ENCODE data around the gene CA9. TPM values are rescaled to one million over a fixed set of nuclear protein-coding genes. Genes with fewer than 3 reads are reported as not detected.

Gene CA9
- total RNA-seq, 1 donor from 2014 or later: 0.98 TPM

DNA sequence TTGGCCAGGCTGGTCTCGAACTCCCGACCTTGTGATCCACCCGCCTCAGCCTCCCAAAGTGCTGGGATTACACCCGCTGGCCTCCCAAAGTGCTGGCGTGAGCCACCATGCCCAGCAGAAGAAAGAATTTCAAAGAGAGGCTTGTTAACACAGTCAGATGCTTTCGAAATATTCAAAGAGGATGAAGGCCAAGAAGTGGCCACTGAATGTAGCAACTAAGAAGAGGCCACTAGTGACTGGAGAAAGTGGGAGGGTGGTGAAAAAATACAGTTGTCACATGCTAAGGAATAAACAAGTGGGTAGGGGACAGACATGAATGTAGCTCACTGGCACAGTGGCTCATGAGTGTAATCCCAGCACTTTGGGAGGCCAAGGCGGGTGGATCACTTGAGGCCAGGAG lies 29.0 kb downstream of the CA9 start:
- H3K4me1 ChIP-seq: no peaks in the 10 kb centered on the region
- H3K9me3 ChIP-seq: no peaks in the 10 kb centered on the region
- H3K36me3 ChIP-seq: peaks cover 16 to 100% of the 10 kb centered on the region in 2 donors
- H3K4me3 ChIP-seq: no peak overlapping the region
- intact Hi-C loops (cut with DNase I): no loop called here
- no peak overlapping the region for H3K27ac ChIP-seq
- no peak for DNase-seq (ENCODE audit: extremely low spot score in 2 of 2)
- no peaks in the 10 kb centered on the region for H3K27me3 ChIP-seq
- TF ChIP-seq, protein P1, sequence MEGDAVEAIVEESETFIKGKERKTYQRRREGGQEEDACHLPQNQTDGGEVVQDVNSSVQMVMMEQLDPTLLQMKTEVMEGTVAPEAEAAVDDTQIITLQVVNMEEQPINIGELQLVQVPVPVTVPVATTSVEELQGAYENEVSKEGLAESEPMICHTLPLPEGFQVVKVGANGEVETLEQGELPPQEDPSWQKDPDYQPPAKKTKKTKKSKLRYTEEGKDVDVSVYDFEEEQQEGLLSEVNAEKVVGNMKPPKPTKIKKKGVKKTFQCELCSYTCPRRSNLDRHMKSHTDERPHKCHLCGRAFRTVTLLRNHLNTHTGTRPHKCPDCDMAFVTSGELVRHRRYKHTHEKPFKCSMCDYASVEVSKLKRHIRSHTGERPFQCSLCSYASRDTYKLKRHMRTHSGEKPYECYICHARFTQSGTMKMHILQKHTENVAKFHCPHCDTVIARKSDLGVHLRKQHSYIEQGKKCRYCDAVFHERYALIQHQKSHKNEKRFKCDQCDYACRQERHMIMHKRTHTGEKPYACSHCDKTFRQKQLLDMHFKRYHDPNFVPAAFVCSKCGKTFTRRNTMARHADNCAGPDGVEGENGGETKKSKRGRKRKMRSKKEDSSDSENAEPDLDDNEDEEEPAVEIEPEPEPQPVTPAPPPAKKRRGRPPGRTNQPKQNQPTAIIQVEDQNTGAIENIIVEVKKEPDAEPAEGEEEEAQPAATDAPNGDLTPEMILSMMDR (IDR thresholded peaks at IDR 0.05): no peak
- no peak for TF ChIP-seq POLR2A (IDR thresholded peaks at IDR 0.05)
- TF ChIP-seq POLR2AphosphoS5 (IDR thresholded peaks at IDR 0.05; ENCODE audit: insufficient read depth in 1 of 2, low read depth in 1 of 2): no peak

GRCh38 chr9:35703906-35704672 lies 30.4 kb downstream of the CA9 start:
- H3K36me3 ChIP-seq: peaks cover 16 to 100% of the 10 kb centered on the region in 2 donors

DNA sequence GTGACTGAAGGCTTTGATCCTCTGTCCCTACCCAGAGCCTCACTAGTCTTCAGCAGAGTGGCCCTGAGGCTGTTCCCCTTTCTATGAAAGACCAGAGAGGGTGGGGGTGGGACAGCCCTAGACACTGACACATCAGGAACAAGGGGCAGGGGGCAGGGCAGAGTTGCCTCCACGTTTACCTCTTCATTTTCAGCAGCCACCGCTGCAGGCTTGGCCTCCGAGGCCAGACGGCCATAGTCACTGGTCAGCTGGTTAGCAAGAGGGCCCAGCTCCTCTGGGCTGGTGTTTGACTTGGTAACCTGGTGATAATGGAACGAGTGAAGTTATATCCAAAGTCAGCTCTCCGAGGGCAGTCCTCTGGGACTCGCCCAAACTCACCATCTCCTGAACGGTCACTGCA lies 31.6 kb downstream of the CA9 start:
- H3K9me3 ChIP-seq: no peaks in the 10 kb centered on the region
- no peaks in the 10 kb centered on the region for H3K27me3 ChIP-seq
- no peaks in the 10 kb centered on the region for H3K4me1 ChIP-seq
- no peak overlapping the region for H3K4me3 ChIP-seq
- no peak overlapping the region for H3K27ac ChIP-seq
- H3K36me3 ChIP-seq: peaks cover 16 to 95% of the 10 kb centered on the region in 2 donors
- intact Hi-C loops (cut with DNase I): no loop called here
- no peak for DNase-seq (ENCODE audit: extremely low spot score in 2 of 2)
- TF ChIP-seq, protein P1 (IDR thresholded peaks at IDR 0.05): no peak
- TF ChIP-seq POLR2A (IDR thresholded peaks at IDR 0.05): no peak
- no peak for TF ChIP-seq POLR2AphosphoS5 (IDR thresholded peaks at IDR 0.05; ENCODE audit: insufficient read depth in 1 of 2, low read depth in 1 of 2)

More at GRCh38 chr9:35703906-35704672, 30.4 kb downstream of the CA9 start:
- Histone ChIP-seq H3K27me3 (no peaks in the 10 kb centered on the region), H3K27ac (no peak overlapping the region), H3K9me3 (no peaks in the 10 kb centered on the region), H3K4me1 (no peaks in the 10 kb centered on the region), H3K4me3 (no peak overlapping the region)
- intact Hi-C loops (cut with DNase I): no loop called here
- TF ChIP-seq POLR2A (IDR thresholded peaks at IDR 0.05) (no peak), POLR2AphosphoS5 (IDR thresholded peaks at IDR 0.05; ENCODE audit: insufficient read depth in 1 of 2, low read depth in 1 of 2) (peak in 1 of 2 donors; percentile 6)
- no peak for DNase-seq (ENCODE audit: extremely low spot score in 2 of 2)

DNA sequence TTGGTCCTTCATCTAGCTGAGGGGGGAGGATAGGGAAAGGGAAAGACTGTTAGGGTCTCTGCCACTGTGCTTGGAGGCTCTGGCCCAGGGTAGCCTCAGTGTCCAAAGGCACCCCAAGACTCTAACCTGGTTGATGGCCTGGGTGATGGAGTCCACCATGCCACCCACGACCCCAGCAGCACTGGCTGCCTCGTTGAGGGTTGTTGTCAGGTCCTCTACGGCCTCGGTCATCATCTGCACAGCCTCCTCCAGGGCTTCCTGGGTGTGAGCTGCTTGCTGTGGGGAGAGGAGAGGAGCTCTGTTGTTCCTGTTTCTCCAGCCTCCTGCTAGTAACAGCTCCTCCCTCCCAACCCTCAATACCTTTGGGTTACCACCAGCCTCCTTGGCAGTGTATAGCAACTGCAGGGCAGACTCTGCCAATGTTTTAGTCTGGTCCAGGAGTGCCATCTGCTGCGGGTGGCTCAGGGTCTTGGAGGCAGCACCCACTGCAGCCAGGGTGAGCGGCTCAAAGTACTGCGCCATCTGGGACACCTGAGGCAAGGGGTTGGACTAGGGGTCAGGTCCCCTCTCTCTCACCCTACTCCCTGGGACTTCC lies 32.2 kb downstream of the CA9 start:
- Histone ChIP-seq H3K36me3 (peaks cover 21 to 95% of the 10 kb centered on the region in 2 donors), H3K27me3 (no peaks in the 10 kb centered on the region), H3K4me1 (no peaks in the 10 kb centered on the region), H3K9me3 (no peaks in the 10 kb centered on the region), H3K27ac (no peak overlapping the region), H3K4me3 (no peak overlapping the region)
- intact Hi-C loops (cut with DNase I): no loop called here
- no peak for DNase-seq (ENCODE audit: extremely low spot score in 2 of 2)
- TF ChIP-seq POLR2A (IDR thresholded peaks at IDR 0.05) (no peak), POLR2AphosphoS5 (IDR thresholded peaks at IDR 0.05; ENCODE audit: insufficient read depth in 1 of 2, low read depth in 1 of 2) (no peak)
- TF ChIP-seq, protein P1 (IDR thresholded peaks at IDR 0.05): no peak

GRCh38 chr9:35706951-35707350 lies 33.2 kb downstream of the CA9 start:
- no peaks in the 10 kb centered on the region for H3K9me3 ChIP-seq
- no peaks in the 10 kb centered on the region for H3K27me3 ChIP-seq
- no peaks in the 10 kb centered on the region for H3K4me1 ChIP-seq
- H3K36me3 ChIP-seq: peaks cover 23 to 95% of the 10 kb centered on the region in 2 donors
- intact Hi-C loops (cut with DNase I): no loop called here
- no peak overlapping the region for H3K27ac ChIP-seq
- H3K4me3 ChIP-seq: no peak overlapping the region
- DNase-seq (ENCODE audit: extremely low spot score in 2 of 2): no peak
- TF ChIP-seq POLR2A (IDR thresholded peaks at IDR 0.05): no peak
- TF ChIP-seq POLR2AphosphoS5 (IDR thresholded peaks at IDR 0.05; ENCODE audit: insufficient read depth in 1 of 2, low read depth in 1 of 2): no peak
- TF ChIP-seq, protein P1 (IDR thresholded peaks at IDR 0.05): no peak

All from vagina (tissue), 2 donors.